Hippocampal formation (tissue), 2 donors: ENCODE measurements around the gene GPR150.
A peak's percentile ranks its signal among the peaks of the same experiment; 100 is the strongest.
"Not testable (repeated sequence)": the region's sequence is repeated elsewhere in the genome, so short reads cannot be mapped to it uniquely, and the experiment has no call there.

Experiments used
- DNase-seq, 2 donors: peaks; one replicate each; lab custom pipeline; 2025; lab: John Stamatoyannopoulos, UW

Gene GPR150

DNA sequence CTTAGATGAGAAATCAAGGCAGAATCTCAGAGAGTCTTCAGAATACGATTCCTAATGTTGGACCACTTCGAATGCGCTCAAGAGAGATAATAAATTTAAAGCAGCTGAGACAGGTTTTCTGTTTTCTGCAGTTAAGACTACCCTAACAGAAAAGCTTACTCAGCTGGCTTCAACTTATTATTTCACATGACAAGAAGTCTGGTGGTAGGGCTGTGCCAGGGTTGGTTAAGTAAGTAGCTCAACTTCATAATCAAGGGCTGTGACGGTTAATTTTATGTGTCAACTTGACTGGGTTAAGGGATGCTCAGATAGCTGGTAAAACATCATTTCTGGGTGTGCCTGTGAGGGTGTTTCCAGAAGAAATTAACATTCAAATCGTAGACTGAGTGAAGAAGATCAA is 3.8 kb downstream of the GPR150 start:
- DNase-seq = no peak

DNA sequence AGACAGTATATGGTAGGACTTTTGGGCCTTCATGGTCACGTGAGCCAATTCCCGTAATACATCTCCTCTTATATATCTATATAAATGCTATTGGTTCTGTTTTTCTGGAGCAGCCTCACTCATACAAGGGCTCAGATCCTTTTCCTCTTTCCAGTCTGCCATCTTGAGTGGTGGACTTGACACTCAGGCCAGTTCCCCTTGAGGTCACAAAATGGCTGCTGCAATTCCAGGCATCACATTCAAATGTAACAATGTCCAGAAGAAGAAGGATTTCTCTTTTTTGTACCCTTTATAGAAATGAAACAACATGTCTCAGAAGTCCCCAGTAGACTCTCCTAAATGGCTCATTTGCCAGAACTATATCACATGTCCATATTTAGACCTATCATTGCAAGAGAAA is 4.5 kb downstream of the GPR150 start:
- no peak for DNase-seq

- DNase-seq = no peak
Measured at GRCh38 chr5:95626701-95627100, 6.8 kb downstream of the GPR150 start.

DNA sequence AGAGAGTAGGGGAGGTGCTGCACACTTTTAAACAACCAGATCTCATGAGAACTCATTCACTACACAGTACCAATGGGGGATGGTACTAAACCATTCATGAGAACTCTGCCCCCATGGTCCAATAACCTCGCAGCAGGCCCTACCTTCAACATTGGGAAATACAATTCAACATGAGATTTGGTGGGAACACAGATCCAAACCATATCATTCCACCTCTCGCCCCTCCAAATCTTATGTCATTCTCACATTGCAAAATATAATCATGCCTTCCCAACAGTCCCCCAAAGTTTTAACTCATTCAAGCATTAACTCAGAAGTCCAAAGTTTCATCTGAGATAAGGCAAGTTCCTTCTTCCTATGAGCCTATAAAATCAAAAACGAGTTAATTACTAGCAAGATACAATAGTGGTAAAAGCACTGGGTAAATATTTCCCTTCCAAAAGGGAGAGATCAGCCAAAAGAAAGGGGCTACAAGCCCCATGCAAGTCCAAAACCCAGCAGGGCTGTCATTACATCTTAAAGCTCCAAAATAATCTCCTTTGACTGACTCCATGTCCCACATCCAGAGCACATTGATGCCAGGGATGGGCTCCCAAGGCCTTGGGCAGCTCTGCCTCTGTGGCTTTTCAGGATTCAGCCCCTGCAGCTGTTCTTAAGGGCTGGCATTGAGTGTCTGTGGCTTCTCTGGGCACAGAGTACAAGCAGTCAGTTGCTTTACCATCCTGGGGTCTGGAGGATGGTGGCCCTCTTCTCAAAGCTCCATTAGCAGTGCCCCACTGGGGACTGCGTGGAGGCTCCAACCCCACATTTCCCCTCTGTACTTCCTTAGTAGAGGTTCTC is 8.3 kb downstream of the GPR150 start:
- no peak for DNase-seq

DNA sequence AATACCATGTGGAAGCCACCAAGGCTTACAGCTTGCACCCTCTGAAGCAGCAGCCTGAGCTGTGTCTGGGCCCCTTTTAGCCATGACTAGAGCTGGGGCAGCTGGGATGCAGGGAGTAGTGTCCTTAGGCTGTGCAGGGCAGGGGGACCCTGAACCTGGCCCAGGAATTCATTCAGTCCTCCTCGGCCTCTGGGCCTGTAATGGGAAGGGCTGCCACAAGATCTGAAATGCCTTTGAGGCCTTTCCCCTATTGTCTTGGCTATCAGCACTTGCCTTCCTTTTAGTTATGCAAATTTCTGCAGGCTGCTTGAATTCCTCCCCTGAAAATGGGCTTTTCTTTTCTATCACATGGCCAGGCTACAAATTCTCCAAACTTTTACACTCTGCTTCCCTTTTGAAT is 9.0 kb downstream of the GPR150 start:
- no peak for DNase-seq

- no peak for DNase-seq
Measured at GRCh38 chr5:95630394-95630917, 10.6 kb downstream of the GPR150 start.

DNA sequence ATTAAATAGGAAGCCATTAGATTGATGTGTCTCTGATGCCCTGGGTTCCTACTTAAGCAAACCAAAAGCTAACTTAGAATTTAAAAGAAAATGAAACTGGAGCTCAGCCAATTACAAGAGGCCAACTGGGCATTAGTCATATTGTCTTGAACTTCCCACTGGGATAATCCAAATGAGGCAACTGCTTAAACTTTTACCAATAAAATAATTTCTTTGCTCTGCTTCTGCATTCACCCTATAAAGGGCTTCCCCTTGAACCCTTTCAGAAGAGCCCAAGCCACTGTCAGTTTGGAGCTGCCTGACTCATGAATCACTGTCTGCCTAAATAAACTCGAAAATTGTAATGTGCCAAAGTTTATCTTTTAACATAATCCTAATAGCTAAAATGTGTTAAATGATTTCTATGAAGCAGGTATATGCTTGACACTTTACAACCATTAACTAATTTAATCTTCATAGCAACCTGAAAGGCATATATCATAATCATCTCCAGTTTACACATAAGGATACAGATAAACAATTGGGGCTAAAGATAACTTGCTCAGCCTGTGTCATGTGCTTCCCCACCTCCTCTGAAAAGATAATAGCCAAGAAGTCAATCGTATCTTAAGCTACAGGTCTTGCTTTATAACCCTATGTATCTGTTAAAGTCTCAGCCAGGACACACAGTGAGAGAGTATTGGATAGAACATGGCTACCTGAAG is 11.5 kb downstream of the GPR150 start:
- no peak for DNase-seq

DNA sequence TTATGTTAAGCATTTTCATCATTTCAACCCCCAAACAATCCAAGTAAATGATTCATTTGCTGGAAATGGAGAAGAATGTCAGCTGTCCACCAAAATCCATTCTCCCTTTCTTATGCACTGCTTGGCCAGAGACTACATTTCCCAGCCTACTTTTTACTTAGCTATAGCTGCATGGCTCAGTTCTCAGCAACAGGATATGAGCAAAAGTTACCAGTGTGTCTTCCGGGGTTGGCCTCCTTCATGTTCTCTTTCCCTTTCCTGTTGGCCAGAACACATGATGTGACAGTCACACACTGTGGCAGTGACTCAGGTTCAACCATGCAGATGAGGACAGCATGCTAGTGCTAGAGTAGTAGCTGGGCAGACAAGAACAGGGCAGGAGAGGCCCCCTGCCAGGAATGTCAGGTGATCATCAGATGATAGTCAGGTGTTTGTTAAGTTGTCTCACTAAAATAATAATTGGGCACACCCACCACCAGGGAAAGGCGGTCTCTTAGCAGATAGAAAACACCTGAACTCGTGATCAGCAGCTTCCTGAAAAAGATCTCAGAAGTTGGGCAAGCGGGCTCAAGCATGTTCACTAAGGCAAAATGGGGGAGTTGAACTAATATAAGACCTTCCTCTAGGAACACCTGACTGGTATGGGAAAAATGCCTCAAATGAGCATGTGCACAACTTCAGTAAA is 12.2 kb downstream of the GPR150 start:
- DNase-seq = no peak

DNA sequence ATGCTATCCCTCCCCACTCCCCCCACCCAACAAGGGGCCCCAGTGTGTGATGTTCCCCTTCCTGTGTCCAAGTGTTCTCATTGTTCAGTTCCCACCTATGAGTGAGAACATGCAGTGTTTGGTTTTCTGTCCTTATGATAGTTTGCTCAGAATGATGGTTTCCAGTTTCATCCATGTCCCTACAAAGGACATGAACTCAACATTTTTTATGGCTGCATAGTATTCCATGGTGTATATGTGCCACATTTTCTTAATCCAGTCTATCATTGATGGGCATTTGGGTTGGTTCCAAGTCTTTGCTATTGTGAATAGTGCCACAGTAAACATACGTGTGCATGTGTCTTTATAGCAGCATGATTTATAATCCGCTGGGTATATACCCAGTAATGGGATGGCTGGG is 13.1 kb downstream of the GPR150 start:
- not testable (repeated sequence) for DNase-seq

DNA sequence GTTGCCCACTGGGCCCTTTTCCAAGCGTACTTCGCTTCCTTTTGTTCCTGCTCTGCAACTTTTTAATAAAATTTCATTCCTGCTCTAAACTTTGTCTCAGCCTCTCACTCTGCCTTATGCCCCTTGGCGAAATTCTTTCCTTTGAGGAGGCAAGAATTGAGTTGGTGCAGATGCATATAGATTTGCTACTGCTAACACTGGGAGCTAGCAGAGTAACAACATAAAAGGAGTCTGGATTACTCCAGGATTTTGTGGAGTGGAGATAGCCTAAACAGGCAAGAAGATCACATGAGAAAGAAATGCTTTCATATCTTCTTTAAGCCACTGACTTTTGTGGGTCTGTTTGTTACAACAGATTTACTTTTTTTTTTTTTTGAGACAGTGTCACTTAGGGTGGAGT is 13.8 kb downstream of the GPR150 start:
- no peak for DNase-seq

DNA sequence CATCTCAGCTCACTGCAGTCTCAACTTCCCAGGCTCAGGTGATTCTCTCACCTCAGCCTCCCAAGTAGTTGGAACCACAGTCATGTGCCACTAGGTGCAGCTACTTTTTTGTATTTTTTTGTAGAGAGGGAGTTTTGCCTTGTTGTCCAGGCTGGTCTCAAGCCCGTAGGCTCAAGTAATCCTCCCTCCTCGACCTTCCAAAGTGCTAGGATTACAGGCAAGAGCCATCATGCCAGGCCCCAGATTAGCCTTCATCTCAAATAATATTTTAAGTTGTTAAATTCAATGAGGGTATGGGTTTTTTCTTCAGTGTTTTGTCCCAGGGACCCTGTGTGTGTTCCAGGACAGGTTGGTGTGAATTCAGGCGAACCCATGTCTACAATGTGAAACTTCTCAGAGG is 14.2 kb downstream of the GPR150 start:
- DNase-seq = no peak

DNA sequence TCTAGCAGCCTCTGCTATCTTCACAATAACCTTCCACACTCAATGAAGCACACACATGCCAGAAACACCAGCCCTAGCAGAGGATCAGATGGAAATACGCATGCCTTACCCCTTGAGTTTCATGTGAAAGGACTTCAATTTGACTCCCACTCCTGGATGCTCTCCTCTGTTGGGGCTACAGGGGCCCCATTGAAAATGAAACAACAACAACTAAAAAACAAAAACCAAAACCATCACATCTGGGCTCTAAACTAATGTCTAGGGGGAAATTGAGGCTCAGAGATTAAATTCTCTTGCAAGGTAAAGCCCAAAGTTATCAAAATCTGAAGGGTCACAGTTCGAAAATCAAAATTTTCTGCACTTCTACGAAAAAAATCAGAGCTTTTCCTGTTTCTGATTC is 18.7 kb downstream of the GPR150 start:
- no peak for DNase-seq

DNA sequence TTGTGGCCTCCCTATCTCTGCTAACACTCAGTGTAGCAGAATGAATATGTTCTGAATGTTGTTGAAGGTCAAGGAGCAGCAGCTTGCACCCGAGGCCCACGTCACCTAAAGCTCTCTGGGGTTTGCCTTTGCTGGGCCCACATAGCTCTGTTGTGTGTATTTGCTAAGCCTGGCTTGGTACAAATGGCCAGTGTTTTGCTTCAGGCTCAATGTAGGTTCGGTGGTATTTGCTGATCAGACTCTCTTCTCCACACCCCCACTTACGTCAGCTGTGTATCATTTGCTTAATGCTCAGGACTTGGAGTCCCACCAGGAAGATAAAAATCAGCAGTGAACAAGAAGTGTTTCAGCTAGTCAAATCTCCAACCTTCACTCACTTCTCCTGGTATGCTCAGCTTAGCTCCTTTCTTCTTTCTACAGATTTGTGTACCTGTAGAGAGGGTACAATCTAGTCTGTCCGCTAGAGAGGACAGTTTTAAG is 21.9 kb downstream of the GPR150 start:
- DNase-seq = no peak

DNA sequence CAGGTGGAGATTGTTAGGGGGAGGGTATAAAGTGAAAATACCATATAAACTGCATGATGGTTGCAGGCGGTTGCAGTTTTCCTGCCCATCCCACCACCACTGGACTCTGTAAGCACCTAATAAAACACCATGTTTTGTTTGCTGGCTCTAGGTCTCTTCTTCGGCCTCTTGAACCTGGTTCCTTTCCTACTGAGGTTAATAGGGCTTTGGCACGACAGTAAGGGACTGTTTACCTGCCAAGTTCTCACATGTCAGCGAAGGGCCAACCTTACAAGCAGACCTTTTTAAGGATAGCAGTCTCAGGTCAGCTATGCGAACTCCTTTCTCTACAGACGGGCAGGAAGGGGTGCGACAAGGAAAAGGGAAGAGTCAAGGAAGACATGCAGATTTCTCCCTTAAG is 23.3 kb downstream of the GPR150 start:
- DNase-seq = no peak

GRCh38 chr5:95644351-95645042 is 24.6 kb downstream of the GPR150 start:
- DNase-seq = peak; percentile 33 to 48

DNA sequence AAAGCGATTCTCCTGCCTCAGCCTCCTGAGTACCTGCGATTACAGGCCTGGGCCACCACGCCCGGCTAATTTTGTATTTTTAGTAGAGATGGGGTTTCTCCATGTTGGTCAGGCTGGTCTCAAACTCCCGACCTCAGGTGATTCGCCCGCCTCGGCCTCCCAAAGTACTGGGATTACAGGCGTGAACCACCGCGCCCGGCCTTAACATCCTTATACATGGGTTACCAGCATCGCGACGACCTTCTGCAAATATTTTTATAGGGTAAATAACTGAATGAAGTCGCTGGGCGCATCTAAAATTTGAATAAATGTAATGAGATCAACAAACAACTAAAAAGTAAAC is 26.3 kb downstream of the GPR150 start:
- not testable (repeated sequence) for DNase-seq

GRCh38 chr5:95646569-95647431 is 26.9 kb downstream of the GPR150 start, which contains the start of gene RFESD:
Gene RFESD, plus strand, starts transcription at chr5:95646777. Its CDS starts 5,495 bp downstream, at chr5:95652272.
- peak; percentile 90 to 95 for DNase-seq

GRCh38 chr5:95647886-95648860 is 28.3 kb downstream of the GPR150 start:
- no peak for DNase-seq

DNA sequence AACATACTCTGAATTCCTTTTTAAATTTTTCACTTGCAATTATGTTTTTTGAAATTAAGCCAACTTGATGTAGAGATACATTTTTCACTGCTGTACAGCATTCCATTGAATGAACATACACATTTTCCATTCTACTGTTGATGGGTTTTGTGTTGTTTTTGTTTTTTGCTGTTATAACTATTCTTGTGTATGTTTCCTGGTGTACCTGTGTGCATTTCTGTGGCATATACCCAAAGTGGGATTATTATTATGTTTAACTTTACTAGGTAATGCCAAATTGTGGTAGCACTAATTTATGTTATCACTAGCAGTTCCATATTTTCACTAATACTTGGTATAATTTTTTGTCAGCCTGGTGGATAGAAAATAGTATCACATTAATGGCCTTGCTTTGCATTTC is 29.4 kb downstream of the GPR150 start:
- no peak for DNase-seq
